D341Med (cell line): ENCODE measurements around the gene ASPG.

Source experiments
- DNase-seq: peaks from one replicate; pipeline ENCODE4 v3.0.0; 2012; ENCODE audit warnings: low spot score

ASPG gene

DNA sequence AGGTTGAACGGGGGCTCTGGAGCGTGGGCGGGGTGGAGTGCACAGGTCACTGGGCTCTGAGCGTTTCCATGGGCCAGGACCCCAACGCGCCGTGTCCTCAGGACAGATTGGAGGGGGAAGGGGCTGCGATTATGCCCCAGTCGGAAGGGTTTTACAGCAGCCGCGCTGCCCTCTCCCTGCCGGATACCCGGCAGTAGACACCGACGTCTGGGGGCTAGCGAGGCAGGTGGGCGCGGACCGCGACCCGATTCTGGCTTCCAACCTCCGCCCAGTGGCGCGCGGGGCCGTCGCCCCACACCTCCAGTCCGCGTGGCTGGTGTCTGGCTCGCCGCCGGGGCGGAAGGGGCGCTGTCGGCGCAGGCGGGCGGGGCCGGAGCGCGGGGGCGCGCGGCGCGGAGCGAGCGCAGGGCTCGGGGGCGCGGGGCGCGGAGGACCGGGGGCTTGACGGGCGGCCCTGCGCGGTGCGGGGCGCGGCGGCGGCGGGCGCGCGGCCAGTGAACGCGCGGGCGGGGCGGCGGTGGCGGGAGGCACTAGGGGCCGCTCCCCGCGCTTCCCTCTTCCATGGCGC, 50.5 kb downstream of the ASPG start:
- DNase-seq = peak; percentile 83

DNA sequence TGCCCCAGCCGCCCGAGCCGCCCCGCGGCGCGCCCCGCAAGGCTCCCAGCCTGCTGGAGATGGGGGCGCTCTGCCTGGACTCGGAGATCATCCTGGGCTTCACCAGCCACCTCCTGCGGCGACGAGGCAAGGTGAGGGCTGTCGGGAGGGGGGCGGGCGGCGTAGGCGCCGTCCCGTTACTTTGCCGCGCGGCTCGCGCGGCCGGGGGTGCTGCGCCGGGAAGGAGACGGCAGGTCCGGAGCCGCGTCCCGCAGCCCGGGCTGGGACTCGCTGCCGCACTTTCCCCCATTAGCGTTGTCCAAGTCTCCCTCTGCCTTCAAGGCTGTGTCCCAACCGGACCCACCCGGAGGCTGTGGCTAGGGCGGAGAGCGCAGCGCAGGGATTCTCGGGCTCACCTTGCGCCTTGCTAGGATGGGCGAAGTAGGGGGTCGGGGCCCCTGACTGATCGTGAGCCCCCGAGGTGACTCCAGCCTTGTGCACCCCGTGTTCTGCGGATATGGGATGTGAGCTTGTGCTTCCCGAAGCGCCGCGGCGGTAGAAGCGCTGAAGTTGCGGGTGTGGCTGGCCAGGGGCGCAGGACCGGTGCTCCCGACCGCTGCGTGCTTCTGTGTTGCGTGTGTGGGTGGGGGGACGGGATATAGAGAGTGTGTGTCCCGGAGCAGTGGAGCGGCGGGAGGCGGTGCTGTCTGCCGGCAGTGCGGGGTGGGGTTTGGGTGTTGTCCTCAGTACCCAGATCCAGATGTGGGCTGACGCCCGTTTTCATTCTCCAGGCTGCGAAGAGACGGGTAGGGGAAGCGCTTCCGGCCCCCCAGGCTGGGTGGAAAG, 51.2 kb downstream of the ASPG start:
- peak; percentile 72 for DNase-seq

DNA sequence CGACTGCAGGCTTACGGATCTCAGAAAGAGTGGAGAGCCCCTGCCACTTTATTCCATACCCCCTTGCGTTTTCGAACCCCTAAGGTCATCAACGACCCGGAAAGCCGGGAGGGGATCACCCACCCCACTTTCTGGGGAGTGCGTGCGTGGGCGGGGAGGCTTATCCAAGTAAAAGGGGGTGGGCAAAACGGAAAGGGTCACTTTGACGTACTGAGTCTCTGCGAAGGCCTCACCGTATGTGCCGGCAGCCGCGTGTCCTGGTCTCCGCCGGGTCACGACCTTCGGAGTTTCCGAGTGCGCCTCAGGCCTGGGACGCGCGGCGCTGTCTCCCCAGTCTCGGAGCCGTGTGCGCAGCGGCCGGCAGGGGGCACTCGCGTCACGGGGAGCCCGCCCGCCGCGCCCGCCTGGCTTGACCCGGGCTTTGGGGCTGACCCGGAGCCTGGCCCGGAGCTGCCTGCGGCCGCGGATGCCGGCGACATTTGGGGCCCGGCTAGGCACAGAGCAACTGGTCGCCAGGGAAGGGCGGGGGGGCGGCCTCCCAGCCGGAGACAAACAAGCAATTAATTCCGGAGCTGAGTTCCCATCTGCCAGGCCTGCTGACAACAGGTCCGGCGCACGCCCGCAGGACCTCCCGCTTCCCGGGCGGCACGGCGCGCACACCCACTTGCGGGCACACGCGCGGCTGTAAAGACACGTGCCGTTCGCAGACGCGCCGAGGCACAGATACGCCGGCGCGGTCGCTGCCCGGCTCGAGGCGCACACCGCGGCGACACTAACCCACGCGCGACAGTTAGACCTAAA, 52.0 kb downstream of the ASPG start:
- DNase-seq = peak; percentile 91

DNA sequence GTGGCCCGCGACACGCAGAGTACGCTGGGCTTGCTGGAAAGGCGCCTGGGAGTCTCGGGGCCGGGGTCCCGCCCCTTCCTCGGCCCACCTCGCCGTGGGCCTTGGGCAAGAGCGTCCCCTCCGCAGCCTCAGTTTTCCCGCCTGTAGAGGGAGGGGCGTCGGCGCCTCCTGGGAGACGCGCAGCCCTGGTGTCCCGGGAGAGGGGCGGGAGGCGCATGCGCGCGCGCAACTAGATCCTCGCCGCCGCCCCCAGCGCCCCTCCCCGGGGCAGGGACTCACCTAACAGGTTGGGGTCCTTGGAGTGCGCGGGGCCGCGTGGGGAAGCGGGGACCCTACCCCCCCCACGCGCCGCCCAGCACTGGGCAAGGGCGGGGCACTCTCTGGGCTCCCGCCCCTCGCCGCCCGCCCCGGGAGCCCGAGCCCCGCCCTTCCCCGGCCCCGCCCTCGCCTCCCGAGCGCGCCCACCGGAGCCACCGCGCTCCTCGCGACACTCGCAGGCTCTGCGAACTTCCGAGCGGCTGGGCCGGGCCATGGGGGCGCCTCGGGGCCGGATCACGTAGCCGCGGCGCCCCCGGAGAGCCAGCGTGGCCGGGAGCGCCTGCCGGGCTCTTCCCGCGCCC, 52.7 kb downstream of the ASPG start, which contains the start of gene KIF26A:
Gene KIF26A, plus strand, starts transcription at position 490 of the 620 bp plus-strand sequence. CDS start 136 bp downstream, outside the sequence.
- peak; percentile 96 for DNase-seq

DNA sequence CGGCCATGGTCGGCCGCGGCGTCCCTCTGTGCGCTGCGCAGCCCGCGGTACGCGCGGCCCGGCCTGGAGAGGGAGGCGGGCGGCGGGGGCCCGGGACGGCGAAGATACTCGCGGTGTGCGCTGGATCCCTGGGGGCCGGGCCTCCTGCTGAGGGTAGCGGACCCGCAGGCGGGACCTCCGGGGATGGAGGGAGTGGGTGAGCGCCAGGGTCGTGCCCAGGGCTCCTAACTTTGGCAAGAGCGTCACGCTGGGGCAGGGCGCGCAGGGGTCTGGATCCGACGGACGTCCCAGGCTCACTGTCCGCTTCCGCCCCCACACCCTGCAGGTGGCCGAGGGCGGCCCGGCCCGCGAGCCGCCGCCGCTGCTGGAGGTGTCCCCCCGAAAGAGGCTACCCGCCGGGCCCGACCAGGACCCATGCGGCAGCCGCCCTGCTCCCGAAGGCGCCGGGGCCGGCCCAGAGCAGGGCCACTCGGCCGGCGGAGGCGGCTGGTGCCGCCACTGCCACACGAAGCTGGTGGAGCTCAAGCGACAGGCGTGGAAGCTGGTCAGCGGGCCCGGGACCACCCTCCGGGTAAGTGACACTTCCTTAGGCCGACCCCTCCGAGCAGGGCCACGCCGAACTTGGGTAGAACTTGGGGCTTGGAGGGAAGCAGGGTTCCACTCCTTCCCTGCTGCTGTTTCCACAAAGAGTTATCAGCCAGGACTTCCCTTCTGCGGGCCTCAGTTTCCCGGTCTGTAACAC, 53.4 kb downstream of the ASPG start:
- DNase-seq = peak; percentile 71

DNA sequence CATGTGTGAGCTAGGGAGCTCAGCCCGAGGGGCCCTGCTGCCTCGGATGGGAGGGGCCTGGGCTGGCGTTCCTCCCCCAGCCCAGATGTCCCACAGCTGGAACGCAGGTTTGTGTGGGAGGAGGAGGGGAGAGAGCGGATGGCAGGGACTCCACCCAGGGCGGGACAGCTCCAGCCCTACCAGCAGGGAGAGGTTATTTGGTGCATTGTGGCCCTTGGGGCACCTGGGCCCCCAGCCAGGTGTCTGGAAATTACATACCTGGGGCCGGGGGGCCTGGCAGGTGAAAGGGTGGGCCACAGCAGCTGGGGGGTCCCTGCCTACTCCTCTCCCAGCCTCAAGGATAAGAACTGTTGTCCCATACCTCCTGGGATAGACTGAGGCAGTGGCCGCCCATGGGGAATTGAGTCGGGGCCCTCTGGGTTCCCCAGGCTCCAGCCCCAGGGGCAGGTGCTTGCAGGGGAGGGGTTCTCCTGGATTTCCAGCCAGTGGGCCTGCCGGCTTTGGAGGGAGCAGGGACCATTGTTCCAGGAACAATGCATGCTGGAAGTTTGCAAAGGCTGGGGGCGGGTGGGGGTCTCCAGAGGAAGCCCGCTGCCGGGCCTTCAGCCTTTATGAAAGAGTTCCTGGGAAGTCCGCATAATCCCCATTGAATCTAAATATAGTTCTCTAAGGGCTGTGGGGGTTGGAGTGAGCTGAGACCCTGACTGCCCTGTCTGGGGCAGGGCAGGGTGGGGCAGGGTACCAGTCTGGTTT, 54.1 kb downstream of the ASPG start:
- no peak for DNase-seq

DNA sequence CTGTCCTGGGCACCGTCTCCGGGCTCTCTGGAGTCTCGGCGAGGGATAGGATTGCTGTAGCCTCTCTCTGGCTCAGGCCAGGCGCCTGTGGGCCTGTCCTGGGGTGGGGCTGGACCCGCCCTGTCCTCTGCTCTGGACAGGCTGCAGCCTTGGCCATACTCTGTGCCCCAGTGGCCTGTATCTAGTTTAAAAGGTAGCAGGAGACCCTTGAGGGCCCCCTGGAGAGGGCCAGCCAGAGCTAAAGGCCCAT, 54.6 kb downstream of the ASPG start:
- DNase-seq = no peak

DNA sequence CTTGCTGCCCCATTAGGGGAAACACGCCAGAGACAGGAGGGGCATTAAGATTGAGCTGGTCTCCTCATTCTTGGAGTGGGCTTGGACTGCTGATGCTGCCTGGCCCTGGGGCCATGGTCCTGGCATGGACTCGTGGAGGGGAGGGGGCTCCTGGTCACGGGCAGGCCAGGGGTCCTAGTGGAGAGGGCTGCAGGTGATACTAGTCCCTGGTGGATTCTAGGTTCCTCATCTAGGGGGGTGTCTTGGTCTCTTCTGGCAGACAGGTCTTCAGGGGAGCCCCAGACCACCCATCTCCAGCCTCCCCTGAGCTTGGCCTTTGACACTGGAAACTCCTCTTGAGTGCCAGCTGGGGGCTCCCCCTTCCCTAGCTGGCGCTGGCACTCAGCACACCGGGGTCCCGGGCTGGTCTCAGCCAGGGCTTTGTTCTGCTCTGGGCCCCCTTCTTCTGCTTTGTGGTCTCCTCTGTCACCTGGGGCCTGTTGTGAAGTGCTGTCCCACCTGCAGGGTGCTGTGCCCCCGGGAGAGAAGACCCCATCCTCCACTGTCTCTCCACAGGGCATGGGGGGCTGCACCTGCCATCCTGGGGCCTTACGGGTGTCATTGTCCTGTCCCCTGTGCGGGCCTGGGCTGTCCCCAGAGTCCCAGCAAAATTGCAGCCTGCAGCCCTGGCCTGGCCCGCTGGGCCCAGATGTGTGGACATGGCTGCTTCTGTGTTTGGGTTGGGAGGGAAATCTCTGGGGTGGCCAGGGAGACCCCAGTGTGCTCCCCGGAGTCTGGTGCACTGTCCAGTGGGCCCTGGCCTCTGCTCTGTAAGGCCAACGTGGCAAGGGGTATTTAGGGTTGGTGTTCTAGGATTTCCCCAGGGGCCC, 55.2 kb downstream of the ASPG start:
- no peak for DNase-seq

DNA sequence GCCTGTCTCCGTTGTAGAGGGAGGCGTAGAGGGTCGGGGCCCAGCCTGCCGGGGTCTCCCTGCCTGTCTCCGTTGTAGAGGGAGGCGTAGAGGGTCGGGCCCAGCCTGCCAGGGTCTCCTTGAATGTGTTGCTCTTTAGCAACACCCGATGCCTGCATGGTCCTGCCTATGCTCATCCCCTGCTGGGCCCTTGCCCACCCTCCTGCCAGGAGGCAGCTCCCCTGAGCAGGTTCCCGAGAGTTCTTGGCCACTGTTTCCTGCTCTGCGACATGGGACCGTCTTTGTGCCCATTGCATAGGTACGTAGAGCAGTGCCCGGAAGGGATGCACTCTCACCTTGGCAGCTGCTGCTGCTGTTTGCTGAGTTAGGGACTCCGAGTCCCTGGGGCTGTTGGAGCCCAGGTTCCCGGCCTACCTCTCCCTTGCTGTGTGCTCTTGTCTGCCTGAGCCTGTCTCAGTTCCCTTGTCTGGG, 56.2 kb downstream of the ASPG start:
- DNase-seq = no peak

DNA sequence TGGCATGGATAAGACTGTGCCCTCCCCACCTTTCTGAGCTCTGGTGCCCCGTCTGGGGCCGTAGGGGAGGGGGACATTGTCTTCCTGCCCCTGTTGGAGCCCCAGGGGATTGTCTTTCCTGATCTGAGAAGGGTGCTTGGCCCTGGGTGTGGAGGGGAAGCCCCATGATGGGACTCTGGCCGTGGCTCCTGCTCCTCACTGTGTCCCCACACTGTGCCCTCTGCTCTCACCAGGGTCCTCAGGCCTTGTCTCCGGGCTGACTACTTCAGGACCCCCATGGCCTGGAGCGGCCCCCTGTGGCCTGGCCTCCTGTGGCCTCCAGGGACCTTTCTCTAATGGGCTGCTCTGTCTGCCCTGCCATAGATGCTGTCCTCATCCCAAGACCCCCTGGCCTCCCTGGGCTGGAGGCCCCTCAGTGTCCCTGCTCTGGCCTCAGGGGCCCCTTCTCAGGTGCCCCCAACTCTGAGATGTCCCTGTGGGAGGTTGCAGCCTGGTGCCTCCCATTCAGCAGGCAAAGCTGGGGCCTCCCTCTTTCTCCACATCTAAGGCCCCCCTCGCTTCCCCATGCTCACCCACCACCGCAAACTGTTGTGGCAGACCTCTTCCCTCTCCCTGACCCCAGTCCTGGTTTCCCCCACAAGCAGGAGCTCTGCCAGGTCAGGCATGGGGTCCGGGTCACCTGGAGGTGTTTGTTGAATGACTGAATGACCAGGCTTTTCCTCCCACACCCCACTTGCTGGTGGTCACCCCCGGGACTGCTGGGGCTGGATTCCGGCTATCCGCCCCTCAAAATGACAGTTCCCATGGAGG, 56.8 kb downstream of the ASPG start:
- DNase-seq = no peak

DNA sequence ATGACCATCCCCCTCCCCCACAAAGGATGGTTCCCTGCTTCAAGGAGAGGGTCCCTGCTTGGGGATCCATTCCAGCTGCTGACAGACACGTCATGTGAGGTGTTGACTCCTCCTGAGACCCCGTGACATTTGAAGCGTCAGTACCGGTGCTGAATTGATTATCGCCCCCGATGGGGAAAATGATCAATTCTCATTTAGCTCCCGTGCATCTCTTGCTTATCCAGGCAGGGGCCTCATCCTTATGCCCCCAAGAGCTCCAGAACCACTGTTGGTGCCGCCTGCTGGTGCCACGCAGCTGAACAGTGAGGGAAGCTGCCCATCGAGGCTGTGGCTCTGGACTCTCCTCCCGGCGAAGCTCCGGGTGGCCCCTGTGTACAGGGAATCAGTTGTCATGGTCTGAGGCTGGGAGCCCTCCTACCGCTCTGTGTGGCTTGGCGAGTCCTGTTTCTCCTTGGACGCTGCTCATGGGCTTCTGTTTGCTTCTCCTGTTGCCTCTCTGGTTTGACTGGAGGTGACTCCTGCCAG, 57.5 kb downstream of the ASPG start:
- DNase-seq = no peak

DNA sequence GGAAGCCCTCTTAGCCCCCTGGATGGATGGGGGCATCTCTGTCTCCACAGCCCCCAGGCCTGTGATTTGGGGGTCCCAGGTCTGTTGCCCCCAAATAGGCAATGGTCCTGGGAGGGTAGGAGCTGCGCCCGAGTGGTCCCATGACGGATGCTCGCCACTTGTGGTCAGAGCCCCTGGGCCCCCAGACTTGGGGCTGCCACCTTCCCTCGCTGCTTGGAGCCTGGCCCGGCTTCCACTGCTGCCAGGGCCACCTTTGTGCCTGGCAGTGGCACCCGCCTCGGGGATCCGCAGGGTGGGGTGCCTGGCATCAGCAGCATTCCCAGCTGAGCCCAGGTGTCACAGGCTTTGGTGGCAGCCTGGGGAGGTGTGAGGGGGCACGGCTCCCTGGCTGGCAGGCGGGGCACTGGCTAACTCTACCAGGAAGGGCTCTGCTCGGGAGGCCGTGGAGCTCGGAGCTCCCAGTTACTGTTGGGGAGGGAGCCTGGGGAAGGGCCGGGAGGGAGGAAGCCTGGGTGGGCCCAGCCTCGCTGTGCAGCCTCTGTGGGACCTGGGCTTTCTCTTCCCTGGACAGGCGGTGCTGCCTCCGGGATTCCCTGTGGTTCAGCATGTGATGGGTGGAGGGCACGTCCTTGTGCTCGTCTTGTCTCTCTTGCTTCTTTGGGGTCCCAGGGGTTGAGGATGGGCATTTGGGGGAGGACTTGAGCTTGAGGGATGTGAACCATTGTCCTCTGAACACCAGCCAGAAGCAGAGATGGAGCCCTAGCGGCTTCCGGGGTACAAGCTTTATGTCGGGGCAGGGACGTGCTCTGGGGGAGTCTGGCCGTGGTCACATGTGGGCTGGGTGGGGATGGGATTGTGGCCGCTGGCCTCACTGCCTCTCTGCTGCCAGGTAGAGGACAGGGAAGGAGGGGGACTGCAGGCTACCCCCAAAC, 58.3 kb downstream of the ASPG start:
- no peak for DNase-seq

DNA sequence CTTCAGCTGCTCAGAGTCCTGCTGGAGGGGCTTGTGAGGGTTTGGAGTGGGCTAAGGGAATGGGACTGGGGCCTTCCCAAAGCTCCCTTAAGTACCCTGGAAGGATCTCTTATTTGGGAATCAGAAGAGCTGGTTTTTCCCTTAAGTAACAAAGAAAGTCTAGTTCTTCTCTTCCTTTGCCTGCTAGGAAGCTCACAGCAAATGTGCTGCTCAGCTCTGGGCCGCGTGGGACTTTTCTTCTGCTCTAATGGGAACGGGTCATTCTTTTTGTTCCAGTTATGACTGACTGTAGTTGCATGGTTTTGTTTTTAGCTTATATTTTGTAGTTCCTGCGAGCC, 58.9 kb downstream of the ASPG start:
- DNase-seq = no peak

DNA sequence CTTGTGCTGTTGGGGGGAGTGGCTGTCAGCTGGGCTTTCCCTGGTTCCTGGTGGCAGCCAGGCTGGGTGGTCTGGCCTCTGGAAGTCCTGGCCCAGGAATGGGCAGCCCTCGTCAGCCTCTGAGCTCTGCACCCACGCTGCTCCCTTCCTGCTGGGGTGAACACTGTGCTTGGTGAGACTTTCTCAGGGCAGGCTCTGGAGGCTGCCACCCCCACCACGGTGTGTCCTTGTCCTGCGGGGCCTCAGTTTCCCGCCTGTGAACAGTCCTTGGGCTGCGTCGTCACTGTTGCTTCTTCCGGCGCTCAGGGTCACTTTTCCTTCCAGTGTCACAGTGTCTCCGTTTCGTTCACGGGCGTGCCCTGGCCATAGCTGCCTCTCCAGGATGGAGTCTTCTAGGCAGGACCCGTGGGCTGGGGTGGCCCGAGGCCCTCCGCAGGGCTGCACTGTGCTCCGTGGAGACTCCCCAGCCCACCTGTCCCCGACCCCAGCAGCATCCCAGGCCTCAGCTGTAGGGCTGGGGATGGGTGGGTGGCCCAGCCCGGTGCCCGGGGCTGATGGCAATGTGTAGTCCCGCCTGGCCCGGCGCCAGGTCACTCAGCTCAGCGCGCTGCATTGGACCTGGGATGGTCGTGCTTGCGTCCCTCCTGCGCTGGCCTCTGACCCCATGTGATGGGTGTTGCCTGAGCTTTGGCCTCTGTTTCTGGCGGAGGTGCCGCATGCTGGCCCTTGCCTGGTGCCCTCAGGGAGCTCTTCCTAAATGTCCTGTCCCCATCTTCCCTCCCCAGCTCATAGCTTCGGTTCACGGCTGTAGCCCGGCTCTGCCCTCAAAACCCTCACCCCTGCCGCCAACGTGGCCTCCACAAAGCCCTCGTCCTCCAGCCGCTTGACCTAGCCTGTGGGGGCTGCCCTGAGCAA, 59.7 kb downstream of the ASPG start:
- DNase-seq = no peak

DNA sequence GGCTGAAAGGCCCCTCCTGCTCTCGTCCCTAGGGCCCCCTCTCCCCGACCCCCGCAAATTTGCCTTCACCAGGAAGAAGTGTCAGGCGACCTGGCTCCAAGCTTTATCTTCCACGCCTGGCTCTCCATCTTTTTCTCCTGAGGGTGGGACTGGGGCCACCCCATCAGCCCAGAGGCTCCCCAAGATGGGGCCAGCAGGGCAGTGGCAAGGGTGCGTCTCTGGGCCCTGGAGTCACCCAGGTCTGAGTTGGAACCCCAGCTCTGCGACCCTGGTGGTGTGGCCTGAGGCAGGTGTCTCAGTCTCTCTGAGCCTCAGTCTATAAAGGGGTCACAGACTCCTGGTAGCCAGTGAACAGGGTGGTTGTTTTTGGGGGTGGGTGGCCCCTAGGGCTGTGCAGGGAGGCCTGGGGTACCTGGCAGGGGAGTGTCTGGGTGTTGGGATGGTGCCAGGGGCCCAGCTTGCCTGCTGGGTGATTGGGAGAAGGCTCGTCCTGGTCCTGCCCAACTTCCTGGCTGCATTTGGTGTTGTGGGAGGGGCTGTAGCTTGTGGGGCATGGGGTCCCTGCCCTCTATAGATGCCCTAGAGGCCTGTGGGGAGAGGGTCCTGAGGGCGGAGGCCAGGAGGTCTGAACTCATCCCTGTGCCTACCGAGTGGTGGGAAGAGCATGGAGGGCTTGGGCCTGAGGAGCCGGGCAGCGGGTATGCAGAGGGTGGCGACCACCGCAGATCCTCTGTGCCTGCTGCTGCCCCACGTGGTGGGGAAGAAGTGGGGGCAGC, 60.5 kb downstream of the ASPG start:
- DNase-seq = no peak
